NCI-H2081 treated with DMSO at 0.1 percent for 48 hours (cell line): ENCODE results near the gene CYP51A1.
"Not testable (repeated sequence)": the region's sequence is repeated elsewhere in the genome, so short reads cannot be mapped to it uniquely, and the experiment has no call there.

Experiments
- DNase-seq: peaks from one replicate; lab custom pipeline; 2025; lab: John Stamatoyannopoulos, UW

The CYP51A1 gene

DNA sequence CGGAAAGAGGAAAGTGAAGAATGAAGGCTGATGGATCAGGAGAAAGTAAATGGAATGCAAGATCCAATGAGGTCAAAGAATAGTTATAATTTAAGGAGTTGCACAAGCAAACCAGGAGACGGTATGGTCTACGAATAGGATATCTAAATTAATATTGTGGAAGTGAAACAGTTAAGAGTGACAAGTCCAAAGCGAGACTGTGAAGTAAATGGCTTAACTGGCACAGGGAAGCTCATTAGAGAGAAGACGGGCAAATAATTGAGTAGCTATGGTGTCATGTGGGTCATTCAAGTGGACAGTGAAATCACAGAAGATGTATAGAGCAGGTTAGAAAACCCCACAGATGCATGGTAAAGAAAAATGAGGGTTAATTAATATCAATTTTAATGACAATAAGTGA is 3.2 kb downstream of the CYP51A1 start:
- no peak for DNase-seq

GRCh38 chr7:92121681-92122080 is 12.6 kb downstream of the CYP51A1 start:
- no peak for DNase-seq

GRCh38 chr7:92119213-92119759 is 15.0 kb downstream of the CYP51A1 start:
- no peak for DNase-seq

GRCh38 chr7:92116949-92117348 is 17.3 kb downstream of the CYP51A1 start:
- no peak for DNase-seq

- DNase-seq: no peak
Observed at GRCh38 chr7:92115821-92116220, 18.5 kb downstream of the CYP51A1 start.

DNA sequence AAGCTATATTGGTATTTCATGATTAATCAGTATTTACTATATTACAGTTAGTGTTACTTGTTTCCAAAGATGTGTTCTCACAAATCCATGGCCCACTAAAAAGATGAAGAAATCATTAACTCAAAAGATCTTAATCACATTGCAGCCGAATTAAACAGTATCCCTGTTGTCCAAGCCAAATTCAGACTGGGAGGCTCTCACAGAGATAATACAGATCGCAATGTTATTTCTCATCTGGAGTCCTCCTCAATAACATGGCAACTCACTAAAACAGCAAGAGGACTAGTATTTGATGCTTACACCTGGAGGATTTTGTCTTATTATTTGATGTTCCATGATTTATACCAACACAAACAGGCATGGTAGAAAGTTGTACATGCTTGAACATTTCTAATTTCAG is 23.4 kb downstream of the CYP51A1 start:
- no peak for DNase-seq

DNA sequence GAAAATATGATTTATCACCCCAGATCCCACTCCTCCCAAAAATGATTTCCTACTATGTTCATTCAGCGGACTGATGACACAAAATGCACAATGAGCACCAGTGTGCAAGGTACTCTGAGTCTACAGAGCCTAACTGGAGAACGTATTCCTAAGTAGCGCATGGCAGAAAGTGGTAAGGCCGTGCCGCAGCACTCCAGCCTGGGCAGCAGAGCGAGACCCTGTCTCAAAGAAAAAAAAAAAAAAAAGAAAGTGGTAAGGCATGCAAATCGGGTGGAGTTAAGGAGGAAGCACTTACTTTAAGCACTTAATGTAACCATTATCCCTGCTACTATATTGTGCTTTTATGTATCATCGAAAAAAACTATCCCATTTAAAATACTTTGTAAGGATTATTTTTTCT is 25.5 kb downstream of the CYP51A1 start:
- no peak for DNase-seq

- not testable (repeated sequence) for DNase-seq
Observed at GRCh38 chr7:92102862-92103261, 31.4 kb downstream of the CYP51A1 start.

GRCh38 chr7:92100534-92100933 is 33.7 kb downstream of the CYP51A1 start:
- DNase-seq: no peak

DNA sequence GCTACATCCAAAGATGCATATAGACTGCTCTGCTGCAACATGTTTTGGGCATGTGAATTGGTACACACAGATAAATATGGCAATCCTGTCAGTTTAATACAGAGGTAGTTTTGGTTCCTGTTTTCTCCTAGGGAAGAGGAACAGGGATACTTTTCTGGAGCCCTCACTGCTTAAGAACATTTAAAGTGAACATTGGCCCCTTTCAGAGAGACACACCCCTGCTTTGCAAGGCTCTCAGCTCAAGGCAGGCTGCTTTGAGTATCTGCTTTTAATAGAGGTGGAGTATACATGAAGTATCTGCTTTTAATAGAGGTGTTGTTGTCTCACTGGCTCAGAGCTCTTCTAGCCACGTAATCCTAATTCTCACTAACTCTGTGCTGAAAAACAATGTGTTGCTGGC is 38.9 kb downstream of the CYP51A1 start:
- no peak for DNase-seq

DNA sequence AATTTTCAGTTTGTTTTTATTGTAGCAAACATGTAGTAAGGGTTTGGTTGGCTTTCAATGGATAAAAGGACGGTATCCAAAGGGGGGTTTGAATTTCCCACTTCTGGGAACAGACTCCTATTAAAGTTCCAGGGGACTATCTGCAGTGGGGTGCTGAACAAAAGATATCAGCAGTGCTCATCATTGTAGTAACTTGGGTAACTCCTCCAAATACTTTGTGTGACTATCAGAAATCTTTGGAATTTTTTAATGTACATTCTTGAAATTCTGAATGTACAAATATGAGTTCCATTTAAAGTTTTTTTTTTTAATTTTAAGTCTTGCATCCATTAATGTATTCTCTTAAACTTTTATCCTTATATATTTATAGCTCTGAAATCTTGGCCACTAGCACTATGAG is 42.1 kb downstream of the CYP51A1 start:
- DNase-seq: no peak

DNA sequence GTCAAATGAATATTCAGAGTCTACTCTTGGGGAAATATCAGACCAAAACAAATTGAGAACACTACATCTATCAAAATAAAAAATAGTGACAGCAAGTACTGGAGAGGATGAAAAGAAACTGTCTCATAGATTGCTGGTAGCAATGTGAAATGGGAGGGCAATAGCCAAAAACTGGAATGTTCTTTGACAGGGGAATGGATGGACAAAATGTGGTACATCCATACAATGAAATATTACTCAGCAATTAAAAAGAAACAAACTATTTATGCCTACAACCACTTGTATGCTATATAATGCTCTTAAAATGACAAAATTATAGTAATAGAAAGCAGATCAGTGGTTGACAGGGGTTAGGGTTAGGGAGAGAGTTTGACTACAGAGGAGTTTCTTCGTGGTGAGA is 46.0 kb downstream of the CYP51A1 start:
- no peak for DNase-seq

DNA sequence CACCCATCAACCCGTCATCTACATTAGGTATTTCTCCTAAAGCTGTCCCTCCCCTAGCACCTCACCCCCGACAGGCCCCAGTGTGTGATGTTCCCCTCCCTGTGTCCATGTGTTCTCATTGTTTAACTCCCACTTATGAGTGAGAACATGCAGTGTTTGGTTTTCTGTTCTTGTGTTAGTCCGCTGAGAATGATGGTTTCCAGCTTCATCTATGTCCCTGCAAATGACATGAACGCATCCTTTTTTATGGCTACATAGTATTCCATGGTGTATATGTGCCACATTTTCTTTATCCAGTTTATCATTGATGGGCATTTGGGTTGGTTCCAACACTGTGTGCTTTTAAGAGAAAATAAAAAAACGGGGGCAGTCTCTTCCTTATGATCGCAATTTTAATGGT is 50.4 kb downstream of the CYP51A1 start:
- not testable (repeated sequence) for DNase-seq

GRCh38 chr7:92076509-92076908 is 57.8 kb downstream of the CYP51A1 start:
- DNase-seq: no peak

DNA sequence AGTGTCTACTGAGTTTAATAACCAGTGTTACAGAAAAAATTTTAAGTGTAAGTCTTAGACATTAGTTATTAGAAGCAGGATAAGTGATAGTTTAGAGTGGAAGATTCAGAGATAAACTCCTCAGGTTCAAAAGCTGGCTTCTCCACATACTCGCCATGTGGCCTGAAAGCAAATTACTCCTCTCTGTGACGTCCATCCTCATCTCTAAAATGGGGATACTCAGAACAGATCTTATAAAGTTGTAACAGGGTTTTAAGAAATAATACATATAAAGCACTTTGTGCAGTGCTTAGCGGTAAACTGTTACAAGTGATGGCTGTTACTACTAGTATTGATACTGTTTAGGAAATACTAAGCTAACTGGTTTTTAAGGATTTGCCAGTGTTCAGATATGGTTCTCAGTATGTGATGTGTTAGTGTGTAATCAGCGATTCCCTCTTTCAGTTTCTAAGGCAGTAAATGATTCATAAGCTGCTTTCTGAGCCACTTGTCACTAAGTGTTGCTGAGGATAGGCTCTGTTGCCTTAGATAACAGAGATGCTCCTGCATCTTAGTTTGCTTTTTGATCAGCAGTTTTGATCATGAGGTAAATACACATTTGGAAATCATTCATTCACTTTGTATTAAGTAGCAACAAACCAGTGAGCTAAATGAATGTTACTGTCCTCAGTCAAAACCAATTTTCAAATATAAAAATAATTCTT is 58.7 kb downstream of the CYP51A1 start:
- DNase-seq: no peak

DNA sequence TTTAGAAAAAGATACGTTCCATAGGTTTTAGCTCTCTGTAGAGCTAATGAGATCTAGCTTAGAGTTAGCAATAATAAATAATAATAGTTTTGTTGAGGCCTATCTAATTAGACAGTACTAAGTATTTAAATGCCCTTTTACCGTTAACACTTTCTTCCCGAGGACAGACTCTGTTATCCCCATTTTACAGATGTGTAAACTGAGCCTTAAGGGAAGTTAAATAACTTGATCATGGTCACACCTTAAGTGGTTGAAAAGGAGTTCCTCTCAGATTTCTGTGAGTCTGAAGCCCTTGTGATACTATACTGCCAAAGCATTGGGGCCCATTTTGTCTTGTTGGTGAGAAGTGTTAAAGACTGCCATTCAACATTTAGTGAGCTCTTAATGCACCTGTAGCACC is 61.6 kb downstream of the CYP51A1 start:
- DNase-seq: no peak

DNA sequence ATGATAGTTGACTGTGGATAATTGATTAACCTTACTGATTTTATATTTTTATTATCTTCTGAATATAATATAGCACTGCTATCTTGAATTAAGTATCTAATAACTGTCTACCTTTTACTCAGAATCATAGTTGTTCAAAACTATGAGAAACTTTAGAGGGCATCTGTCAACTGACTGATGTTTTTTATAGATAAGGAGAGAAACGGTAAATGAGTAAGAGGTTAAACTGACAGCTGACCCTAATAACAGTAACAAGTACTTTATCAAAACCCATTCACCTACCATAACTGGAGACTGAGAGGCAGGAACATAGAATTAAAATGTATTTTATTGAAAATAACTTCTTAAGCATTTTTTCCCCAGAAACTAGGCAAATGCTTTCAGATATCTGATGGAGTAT is 62.2 kb downstream of the CYP51A1 start:
- DNase-seq: no peak

DNA sequence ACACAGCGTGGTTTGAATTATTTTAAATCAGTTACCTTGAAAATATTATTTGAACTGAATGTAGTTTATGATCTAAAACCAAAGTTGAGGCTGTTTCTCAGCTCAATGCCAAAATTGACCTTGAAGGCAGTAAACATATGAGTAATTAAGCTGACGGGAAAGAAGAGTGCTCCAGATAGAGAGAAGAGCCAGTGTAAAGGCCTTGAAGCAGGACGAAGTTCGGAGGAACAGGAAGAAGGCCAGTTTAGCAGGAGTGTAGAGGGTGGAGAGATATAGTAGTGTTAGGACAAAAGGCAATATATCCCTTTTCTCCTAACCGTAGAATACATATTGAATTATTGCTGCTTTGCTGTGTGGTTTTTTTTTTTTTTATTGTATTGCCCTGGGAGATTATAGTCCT is 63.2 kb downstream of the CYP51A1 start:
- no peak for DNase-seq

GRCh38 chr7:92064438-92065029 is 69.7 kb downstream of the CYP51A1 start:
- DNase-seq: no peak
